K562 (cell line): ENCODE results near the gene LSM4. TPM values are rescaled to one million over a fixed set of nuclear protein-coding genes. Genes with fewer than 3 reads are reported as not detected.
A peak's percentile ranks its signal among the peaks of the same experiment; 100 is the strongest.

Experiments used
- ATF7 ChIP-seq: fragments of 450-650 bp; IDR thresholded peaks from 2 replicates; pipeline ENCODE4 v1.7.1; 2014; ENCODE audit warnings: mild to moderate bottlenecking, moderate library complexity
- BRCA1 ChIP-seq, 2 experiments: fragments of 450-650 bp in 1 of 2; sonication (generic) in 1 of 2; formaldehyde crosslinking in 1 of 2; IDR thresholded peaks; 2 replicates each; pipeline versions ENCODE4 v1.5.0 to v1.6.1; 2017 to 2020; ENCODE audit warnings: mild to moderate bottlenecking in 1 of 2, missing genetic modification reagents in 1 of 2
- CBX8 ChIP-seq: fragments of 200-600 bp; sonication (generic); IDR thresholded peaks from 2 replicates; pipeline ENCODE4 v1.6.1; 2012; ENCODE audit warnings: borderline replicate concordance, mixed run types, low read depth, mild to moderate bottlenecking, moderate library complexity, mixed read lengths, low read length, control low read depth, inconsistent platforms; ENCODE audit not compliant: poor library complexity, severe bottlenecking; ENCODE audit errors: extremely low read depth
- ESRRB ChIP-seq: fragments of 250-450 bp; sonication (Bioruptor Pico); IDR thresholded peaks from 2 replicates; pipeline ENCODE4 v1.5.0; 2020; ENCODE audit warnings: mild to moderate bottlenecking, moderate library complexity, borderline replicate concordance
- ID3 ChIP-seq, 2 experiments: fragments of 250-450 bp in 1 of 2; fragments of 450-650 bp in 1 of 2; sonication (Bioruptor Pico) in 1 of 2; IDR thresholded peaks; 2 replicates each; pipeline versions ENCODE4 v1.6.1 to v1.8.0; 2016 to 2021; ENCODE audit warnings: mild to moderate bottlenecking in 2 of 2, moderate library complexity in 2 of 2, missing compliant biosample characterization in 1 of 2, missing genetic modification characterization in 1 of 2
- KDM2B ChIP-seq: fragments of 250-450 bp; sonication (Bioruptor Pico); IDR thresholded peaks from 2 replicates; pipeline ENCODE4 v1.8.0; 2021; ENCODE audit warnings: mild to moderate bottlenecking, moderate library complexity
- MAFG ChIP-seq: fragments of 450-650 bp; conservative IDR thresholded peaks from 2 replicates; pipeline ENCODE4 v1.6.1; 2016; ENCODE audit warnings: missing genetic modification characterization, missing compliant biosample characterization
- MAX ChIP-seq: sonication (generic); formaldehyde crosslinking; IDR thresholded peaks from 2 replicates; pipeline ENCODE4 v1.9.0; 2022; ENCODE audit warnings: mild to moderate bottlenecking, missing genetic modification reagents
- MEIS2 ChIP-seq: fragments of 450-650 bp; IDR thresholded peaks from 2 replicates; pipeline ENCODE4 v1.6.1; 2014; ENCODE audit warnings: mild to moderate bottlenecking; ENCODE audit not compliant: partially characterized antibody
- MTF1 ChIP-seq: fragments of 250-450 bp; sonication (Bioruptor Pico); IDR thresholded peaks from 2 replicates; pipeline ENCODE4 v1.9.0; 2021; ENCODE audit warnings: moderate library complexity, mild to moderate bottlenecking, inconsistent platforms, borderline replicate concordance
- MXI1 ChIP-seq: IDR thresholded peaks from 2 replicates; pipeline ENCODE4 v1.6.1; 2011; ENCODE audit warnings: low read depth, mild to moderate bottlenecking, improper control_type of control experiment, low read length
- NFATC3 ChIP-seq: fragments of 450-650 bp; IDR thresholded peaks from 2 replicates; pipeline ENCODE4 v1.6.1; 2017; ENCODE audit warnings: mild to moderate bottlenecking
- RBBP5 ChIP-seq: fragments of 200-600 bp; sonication (generic); IDR thresholded peaks from 2 replicates; pipeline ENCODE4 v1.6.1; 2012; ENCODE audit warnings: borderline replicate concordance, mild to moderate bottlenecking, low read length, control low read depth, inconsistent platforms; ENCODE audit not compliant: insufficient read depth, poor library complexity, severe bottlenecking
- SAFB ChIP-seq: fragments of 200-400 bp; formaldehyde crosslinking; IDR thresholded peaks from 2 replicates; pipeline ENCODE4 v1.6.1; 2017; ENCODE audit warnings: low read depth, low read length, borderline replicate concordance
- SAP30 ChIP-seq: fragments of 200-600 bp; sonication (generic); IDR thresholded peaks from 2 replicates; pipeline ENCODE4 v1.6.1; 2012; ENCODE audit warnings: borderline replicate concordance, low read depth, mild to moderate bottlenecking, moderate library complexity, low read length, control low read depth, inconsistent platforms; ENCODE audit not compliant: insufficient read depth, poor library complexity, severe bottlenecking
- TBP ChIP-seq: optimal IDR thresholded peaks from 2 replicates; pipeline ENCODE3; 2011; ENCODE audit warnings: low read depth, low read length, improper control_type of control experiment
- ZBTB7A ChIP-seq: IDR thresholded peaks from 2 replicates; pipeline ENCODE4 v1.6.1; 2011; ENCODE audit warnings: low read depth, mild to moderate bottlenecking, low read length, moderate library complexity, borderline replicate concordance; ENCODE audit not compliant: control insufficient read depth
- ZNF232 ChIP-seq: sonication (generic); formaldehyde crosslinking; IDR thresholded peaks from 2 replicates; pipeline ENCODE4 v1.8.0; 2022; ENCODE audit warnings: mild to moderate bottlenecking, missing genetic modification reagents
- ZNF740 ChIP-seq, 3 experiments: fragments of 200-800 bp in 1 of 3; sonication (Bioruptor generic) in 1 of 3; sonication (generic) in 1 of 3; formaldehyde crosslinking in 1 of 3; IDR thresholded peaks; 2 replicates each; pipeline versions ENCODE4 v1.6.1 to v1.8.0; 2016 to 2022; ENCODE audit warnings: mild to moderate bottlenecking in 2 of 3, missing compliant biosample characterization in 2 of 3, missing genetic modification characterization in 2 of 3, missing genetic modification reagents in 1 of 3
- polyA plus RNA-seq, 8 experiments: library from polyadenylated mRNA; depleted of rRNA in 4 of 8; stranded (reverse) in 5 of 8; unstranded in 3 of 8; fragments of >200 nt; fragmentation: Nextera tagmentation in 2 of 8; fragmentation: Illumina TruSeq in 1 of 8; extraction: Ambion mirVana in 2 of 8; extraction: Trizol in 1 of 8; gene quantifications; 2 replicates each; pipeline versions ENCODE4 v1.2.1 to v1.2.3, GENCODE V29; 2011 to 2014; ENCODE audit warnings: inconsistent platforms in 1 of 8, missing spikeins in 1 of 8
- total RNA-seq, 7 experiments: library from RNA; depleted of rRNA in 6 of 7; stranded (reverse); fragments of >200 nt in 6 of 7; fragmentation: Illumina TruSeq in 2 of 7; extraction: Trizol in 2 of 7; gene quantifications; 2 replicates each; pipeline versions ENCODE4 v1.2.1 to v1.2.3, GENCODE V29; 2011 to 2021; ENCODE audit warnings: low replicate concordance in 1 of 7
- TF ChIP-seq, protein P1 (sequence below): sonication (generic); formaldehyde crosslinking; IDR thresholded peaks from 2 replicates; pipeline ENCODE4 v1.8.0; 2022; ENCODE audit warnings: missing genetic modification reagents, mild to moderate bottlenecking, borderline replicate concordance
- TF ChIP-seq, protein P2 (sequence below): sonication (generic); formaldehyde crosslinking; IDR thresholded peaks from 2 replicates; pipeline ENCODE4 v1.8.0; 2022; ENCODE audit warnings: mild to moderate bottlenecking, missing genetic modification reagents

Gene LSM4
- total and polyA plus RNA-seq, 9 of the 15 experiments (the other 6 are each of a cell fraction or from before 2014, with no cell fraction given), result 11.9 to 763 (median 202) TPM

GRCh38 chr19:18280247-18281081 is 42.4 kb downstream of the LSM4 start (continued):
- TF ChIP-seq, protein P1, sequence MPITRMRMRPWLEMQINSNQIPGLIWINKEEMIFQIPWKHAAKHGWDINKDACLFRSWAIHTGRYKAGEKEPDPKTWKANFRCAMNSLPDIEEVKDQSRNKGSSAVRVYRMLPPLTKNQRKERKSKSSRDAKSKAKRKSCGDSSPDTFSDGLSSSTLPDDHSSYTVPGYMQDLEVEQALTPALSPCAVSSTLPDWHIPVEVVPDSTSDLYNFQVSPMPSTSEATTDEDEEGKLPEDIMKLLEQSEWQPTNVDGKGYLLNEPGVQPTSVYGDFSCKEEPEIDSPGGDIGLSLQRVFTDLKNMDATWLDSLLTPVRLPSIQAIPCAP (CRISPR knock-in tag), result no peak
- TF ChIP-seq MAX (CRISPR knock-in tag), result 0 out of 2 replicates have a peak, but pooled peaks have one; percentile 37
- TF ChIP-seq CBX8, result no peak
- TF ChIP-seq SAFB, result peak; percentile 76
- peak; percentile 70 for TF ChIP-seq RBBP5
- TF ChIP-seq ATF7, result 0 out of 2 replicates have a peak, but pooled peaks have one; percentile 8
- no peak for TF ChIP-seq BRCA1 (IDR thresholded peaks at IDR 0.05)
- no peak for TF ChIP-seq BRCA1 (CRISPR knock-in tag; IDR thresholded peaks at IDR 0.05)
- no peak for TF ChIP-seq MTF1 (CRISPR knock-in tag)
- TF ChIP-seq TBP, result peak; percentile 63
- TF ChIP-seq MAFG (tag), result no peak
- TF ChIP-seq NFATC3, result no peak
- no peak for TF ChIP-seq ZNF232 (CRISPR knock-in tag)
- TF ChIP-seq ZBTB7A, result peak; percentile 84; the same call in 1 of the 2 replicates
- TF ChIP-seq ZNF740 (CRISPR knock-in tag; IDR thresholded peaks at IDR 0.05), result peak; percentile 88
- TF ChIP-seq ZNF740 (tag; IDR thresholded peaks at IDR 0.05), result peak in 1 of 2 experiments; percentile 87; a peak in 2 of 4 replicates
- no peak for TF ChIP-seq MXI1
- TF ChIP-seq ID3 (CRISPR knock-in tag; IDR thresholded peaks at IDR 0.05), result no peak
- TF ChIP-seq ID3 (tag; IDR thresholded peaks at IDR 0.05), result 0 out of 2 replicates have a peak, but pooled peaks have one; percentile 20
- 0 out of 2 replicates have a peak, but pooled peaks have one; percentile 39 for TF ChIP-seq KDM2B (CRISPR knock-in tag)
- no peak for TF ChIP-seq ESRRB
- no peak for TF ChIP-seq SAP30
- TF ChIP-seq, protein P2, sequence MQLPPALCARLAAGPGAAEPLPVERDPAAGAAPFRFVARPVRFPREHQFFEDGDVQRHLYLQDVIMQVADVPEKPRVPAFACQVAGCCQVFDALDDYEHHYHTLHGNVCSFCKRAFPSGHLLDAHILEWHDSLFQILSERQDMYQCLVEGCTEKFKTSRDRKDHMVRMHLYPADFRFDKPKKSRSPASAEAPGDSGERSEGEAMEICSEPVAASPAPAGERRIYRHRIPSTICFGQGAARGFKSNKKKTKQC, result peak; percentile 62; the same call in 1 of the 2 replicates
- peak; percentile 72 for TF ChIP-seq MEIS2
